ENCODE results near the gene NFX1.
"Not testable (repeated sequence)": the region's sequence is repeated elsewhere in the genome, so short reads cannot be mapped to it uniquely, and the experiment has no call there.

- TF ChIP-seq, protein P1, sequence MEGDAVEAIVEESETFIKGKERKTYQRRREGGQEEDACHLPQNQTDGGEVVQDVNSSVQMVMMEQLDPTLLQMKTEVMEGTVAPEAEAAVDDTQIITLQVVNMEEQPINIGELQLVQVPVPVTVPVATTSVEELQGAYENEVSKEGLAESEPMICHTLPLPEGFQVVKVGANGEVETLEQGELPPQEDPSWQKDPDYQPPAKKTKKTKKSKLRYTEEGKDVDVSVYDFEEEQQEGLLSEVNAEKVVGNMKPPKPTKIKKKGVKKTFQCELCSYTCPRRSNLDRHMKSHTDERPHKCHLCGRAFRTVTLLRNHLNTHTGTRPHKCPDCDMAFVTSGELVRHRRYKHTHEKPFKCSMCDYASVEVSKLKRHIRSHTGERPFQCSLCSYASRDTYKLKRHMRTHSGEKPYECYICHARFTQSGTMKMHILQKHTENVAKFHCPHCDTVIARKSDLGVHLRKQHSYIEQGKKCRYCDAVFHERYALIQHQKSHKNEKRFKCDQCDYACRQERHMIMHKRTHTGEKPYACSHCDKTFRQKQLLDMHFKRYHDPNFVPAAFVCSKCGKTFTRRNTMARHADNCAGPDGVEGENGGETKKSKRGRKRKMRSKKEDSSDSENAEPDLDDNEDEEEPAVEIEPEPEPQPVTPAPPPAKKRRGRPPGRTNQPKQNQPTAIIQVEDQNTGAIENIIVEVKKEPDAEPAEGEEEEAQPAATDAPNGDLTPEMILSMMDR (IDR thresholded peaks at IDR 0.05; ENCODE audit: insufficient read depth, low read length, poor library complexity, severe bottlenecking), result not testable (repeated sequence)
- TF ChIP-seq EZH2phosphoT487 (conservative IDR thresholded peaks at IDR 0.05; ENCODE audit: low read length), result not testable (repeated sequence)
Observed at GRCh38 chr9:33386641-33386996, 96.3 kb downstream of the NFX1 start.

Measured in SU-DHL-6 (cell line).